Effector memory CD8-positive, alpha-beta T cell (primary cell): ENCODE measurements around the gene LENEP.

Source experiments
- ATAC-seq: fragments of 150-1000 bp; cut with Tn5 transposase; replicated peaks from 2 replicates; pipeline ENCODE4 v1.10.0; 2021; ENCODE audit warnings: mild to moderate bottlenecking, moderate library complexity
- DNase-seq, 3 experiments: peaks; one replicate each; pipeline ENCODE4 v3.0.0; 2021
- H3K27ac Mint-ChIP-seq, 2 donors: one replicate each; pipeline ENCODE4 v1.8.0; 2022; ENCODE audit warnings: mild to moderate bottlenecking in 2 of 2, mixed read lengths in 2 of 2, moderate library complexity in 2 of 2
- H3K27me3 Mint-ChIP-seq, 2 donors: one replicate each; pipeline ENCODE4 v1.8.0; 2022; ENCODE audit warnings: mixed read lengths in 2 of 2
- H3K36me3 Mint-ChIP-seq: one replicate; pipeline ENCODE4 v1.8.0; 2022; ENCODE audit warnings: mild to moderate bottlenecking, moderate library complexity, mixed read lengths; ENCODE audit not compliant: insufficient read depth
- H3K4me1 Mint-ChIP-seq, 2 donors: one replicate each; pipeline ENCODE4 v1.8.0; 2022; ENCODE audit warnings: low read depth in 2 of 2, mixed read lengths in 2 of 2
- H3K4me3 Mint-ChIP-seq, 2 donors: one replicate each; pipeline ENCODE4 v1.8.0; 2022; ENCODE audit warnings: mild to moderate bottlenecking in 2 of 2, mixed read lengths in 2 of 2, moderate library complexity in 2 of 2
- H3K9me3 Mint-ChIP-seq, 2 donors: one replicate each; pipeline ENCODE4 v1.8.0; 2022; ENCODE audit warnings: mixed read lengths in 2 of 2

The LENEP gene

GRCh38 chr1:154964359-154964758 is 29.0 kb upstream of the LENEP start:
- ATAC-seq (no peak), DNase-seq (no peak)
- Mint-ChIP-seq H3K36me3 (peaks cover 62% of the 10 kb centered on the region), H3K9me3 (no peaks in the 10 kb centered on the region), H3K27ac (no peak overlapping the region), H3K27me3 (no peaks in the 10 kb centered on the region), H3K4me1 (peaks cover 23 to 41% of the 10 kb centered on the region in 2 donors), H3K4me3 (no peak overlapping the region)

DNA sequence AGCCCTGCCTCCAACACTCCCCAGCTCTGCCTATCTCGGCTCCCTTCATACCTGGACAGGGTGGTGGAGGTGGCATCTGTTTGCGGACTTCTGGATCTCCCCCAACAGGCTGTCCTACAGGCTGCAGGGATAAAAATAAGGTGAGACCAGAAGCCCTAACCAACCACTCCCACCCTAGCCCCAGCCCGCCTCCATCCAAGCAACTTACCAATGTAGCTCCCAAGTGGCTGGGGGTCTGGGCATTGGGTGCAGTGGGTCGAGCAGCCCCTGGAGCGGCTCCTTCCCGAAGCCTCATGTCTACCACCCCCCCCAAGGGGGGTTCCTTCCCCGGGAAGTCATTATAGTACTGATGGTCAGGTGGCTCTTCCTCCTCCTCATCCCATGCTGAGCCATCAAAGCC is 27.3 kb upstream of the LENEP start:
- H3K27ac Mint-ChIP-seq: peak overlapping the region in 1 of 2 donors; percentile 82
- H3K9me3 Mint-ChIP-seq: no peaks in the 10 kb centered on the region
- H3K4me3 Mint-ChIP-seq: no peak overlapping the region
- peaks cover 27 to 30% of the 10 kb centered on the region in 2 donors for H3K4me1 Mint-ChIP-seq
- H3K36me3 Mint-ChIP-seq: peaks cover 62% of the 10 kb centered on the region
- ATAC-seq (no peak), DNase-seq (no peak)
- no peaks in the 10 kb centered on the region for H3K27me3 Mint-ChIP-seq

DNA sequence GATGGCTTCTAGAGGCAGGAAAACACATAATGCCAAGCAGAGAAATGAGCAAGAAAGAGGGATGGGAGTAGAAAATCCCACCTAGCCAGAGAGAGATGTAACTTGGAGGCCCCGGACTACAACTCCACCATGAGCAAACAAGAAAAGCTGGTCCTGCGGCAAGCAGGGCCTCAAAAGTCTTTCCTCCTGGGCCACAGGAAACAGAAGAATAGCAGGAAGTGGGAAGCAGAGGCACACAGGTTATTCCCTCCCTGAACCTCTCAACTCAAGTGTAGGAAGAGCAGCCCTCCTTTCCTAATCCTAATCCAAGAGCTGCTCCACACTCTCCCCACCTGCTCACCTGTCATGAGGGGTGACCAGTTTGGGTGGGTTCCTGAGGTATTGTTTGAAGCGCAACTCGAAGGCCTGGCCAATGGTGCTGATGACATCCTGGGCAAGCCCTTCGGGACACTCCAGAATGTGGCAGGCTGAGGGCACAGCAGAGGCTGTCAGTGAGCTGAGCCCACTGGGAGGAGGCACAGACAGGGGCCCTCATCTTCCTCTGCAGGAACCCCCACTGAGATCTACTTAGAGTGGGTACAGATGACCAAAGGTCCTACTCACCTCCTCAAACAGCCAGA is 25.9 kb upstream of the LENEP start:
- ATAC-seq (no peak), DNase-seq (no peak)
- peaks cover 57% of the 10 kb centered on the region for H3K36me3 Mint-ChIP-seq
- peaks cover 33 to 34% of the 10 kb centered on the region in 2 donors for H3K4me1 Mint-ChIP-seq
- no peak overlapping the region for H3K4me3 Mint-ChIP-seq
- H3K9me3 Mint-ChIP-seq: no peaks in the 10 kb centered on the region
- H3K27ac Mint-ChIP-seq: peak overlapping the region in 1 of 2 donors; percentile 70
- no peaks in the 10 kb centered on the region for H3K27me3 Mint-ChIP-seq

- Mint-ChIP-seq H3K4me3 (no peak overlapping the region), H3K27me3 (no peaks in the 10 kb centered on the region), H3K36me3 (peaks cover 45% of the 10 kb centered on the region), H3K9me3 (no peaks in the 10 kb centered on the region), H3K27ac (peak overlapping the region; percentile 33 to 87), H3K4me1 (peaks cover 29 to 34% of the 10 kb centered on the region in 2 donors)
- DNase-seq: no peak
- no peak for ATAC-seq
Measured at GRCh38 chr1:154968731-154969130, 24.7 kb upstream of the LENEP start.

DNA sequence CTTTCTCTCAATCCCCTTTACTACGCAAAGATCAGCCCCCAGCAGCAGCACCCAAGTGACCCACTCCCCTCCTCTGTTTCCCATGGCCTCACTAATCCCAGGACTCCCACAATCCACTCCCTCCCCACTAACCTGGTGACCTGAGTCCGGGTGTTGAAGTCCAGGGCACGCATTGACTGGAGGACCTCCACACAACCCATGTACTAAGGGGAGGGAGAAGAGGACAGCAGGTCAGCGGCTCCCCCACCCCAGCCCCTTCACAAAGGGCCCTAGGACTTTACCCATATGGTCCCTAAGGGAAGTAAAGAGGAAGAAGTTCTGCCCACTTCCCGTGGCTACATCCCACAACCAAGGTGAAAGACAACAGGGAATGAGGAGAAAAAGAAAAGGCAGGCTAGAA is 24.1 kb upstream of the LENEP start:
- Mint-ChIP-seq H3K27ac (peak overlapping the region; percentile 33 to 87), H3K27me3 (no peaks in the 10 kb centered on the region), H3K9me3 (no peaks in the 10 kb centered on the region), H3K36me3 (peaks cover 40% of the 10 kb centered on the region), H3K4me3 (no peak overlapping the region), H3K4me1 (peaks cover 27 to 30% of the 10 kb centered on the region in 2 donors)
- DNase-seq (no peak), ATAC-seq (no peak)

DNA sequence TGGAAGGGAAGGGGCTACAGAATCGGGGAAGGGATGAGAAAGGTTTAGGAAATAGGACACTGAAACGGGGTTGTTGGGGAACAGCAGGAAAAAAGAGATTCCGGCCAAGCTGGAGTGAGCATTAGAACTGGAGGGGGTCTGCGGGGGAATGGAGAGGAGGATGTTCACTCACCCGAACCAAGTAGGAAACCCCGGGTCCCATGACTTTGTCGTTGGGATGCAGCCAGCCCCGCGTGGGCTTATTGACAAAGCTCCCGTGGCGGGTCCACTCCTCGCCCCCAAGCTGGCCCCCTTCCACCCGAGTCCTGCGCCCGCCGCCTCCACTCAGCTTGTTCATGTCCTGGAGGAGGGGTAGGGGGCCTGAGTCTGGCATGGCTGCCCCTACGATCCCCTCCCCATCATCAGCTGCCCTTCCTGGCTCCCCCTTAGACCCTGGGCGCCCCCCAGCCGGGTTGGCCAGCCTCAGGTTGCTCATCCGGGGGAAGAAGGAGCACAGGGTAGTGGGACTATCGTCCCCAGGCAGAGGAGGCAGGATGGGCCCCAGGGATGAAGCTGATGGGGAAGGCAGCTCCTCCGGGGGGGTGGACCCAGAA is 23.4 kb upstream of the LENEP start:
- Mint-ChIP-seq H3K9me3 (no peaks in the 10 kb centered on the region), H3K27ac (peak overlapping the region; percentile 33 to 87), H3K4me1 (peaks cover 27 to 30% of the 10 kb centered on the region in 2 donors), H3K27me3 (no peaks in the 10 kb centered on the region), H3K36me3 (peaks cover 36% of the 10 kb centered on the region), H3K4me3 (no peak overlapping the region)
- DNase-seq (no peak), ATAC-seq (no peak)

GRCh38 chr1:154970631-154971340 is 22.6 kb upstream of the LENEP start, which contains the start of gene SHC1:
Gene SHC1, minus strand, starts transcription at chr1:154970747. Its CDS starts 221 bp downstream, at chr1:154970526.
- Mint-ChIP-seq H3K4me3 (peak within 1 kb of the TSS in 1 of 2 donors; percentile 19), H3K36me3 (peaks cover 36% of the 10 kb centered on the region), H3K9me3 (no peaks in the 10 kb centered on the region), H3K27ac (peak within 1 kb of the TSS; percentile 33 to 87), H3K4me1 (peaks cover 27 to 30% of the 10 kb centered on the region in 2 donors), H3K27me3 (no peaks in the 10 kb centered on the region)
- ATAC-seq (no peak), DNase-seq (no peak)

DNA sequence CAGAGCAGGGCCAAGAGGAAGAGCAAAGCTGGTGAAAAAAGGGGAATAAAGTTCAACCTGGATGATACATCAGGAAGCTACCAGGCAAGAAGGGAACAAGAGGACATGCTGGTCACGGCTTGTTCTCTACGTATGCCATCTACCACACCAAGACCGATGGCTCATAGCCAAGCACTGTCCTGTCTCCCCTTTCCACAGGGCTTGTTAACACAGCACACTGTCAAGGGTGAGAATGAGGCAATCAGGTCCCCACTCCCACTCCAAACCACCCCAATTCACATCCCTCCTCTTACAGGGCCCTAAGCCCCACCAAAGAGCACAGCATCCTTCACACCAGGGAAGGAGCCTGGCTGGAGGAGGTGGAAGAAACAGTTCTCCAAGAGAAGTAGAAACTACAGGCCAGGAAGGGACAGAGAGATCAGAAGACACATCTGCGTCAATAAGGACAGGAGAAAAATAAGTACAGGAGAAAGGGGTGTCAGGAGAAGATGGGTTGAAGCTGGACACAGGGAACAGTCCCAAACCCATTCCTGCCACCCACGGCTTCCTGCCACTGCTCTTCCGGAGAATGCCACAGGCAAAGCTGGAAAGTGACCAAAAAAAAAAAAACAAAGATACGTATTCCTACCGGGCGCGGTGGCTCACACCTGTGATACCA is 21.9 kb upstream of the LENEP start:
- peak overlapping the region; percentile 33 to 78 for H3K27ac Mint-ChIP-seq
- H3K36me3 Mint-ChIP-seq: peaks cover 30% of the 10 kb centered on the region
- no peaks in the 10 kb centered on the region for H3K27me3 Mint-ChIP-seq
- H3K9me3 Mint-ChIP-seq: no peaks in the 10 kb centered on the region
- no peak for DNase-seq
- H3K4me3 Mint-ChIP-seq: no peak overlapping the region
- peaks cover 30% of the 10 kb centered on the region in 2 donors for H3K4me1 Mint-ChIP-seq
- no peak for ATAC-seq

DNA sequence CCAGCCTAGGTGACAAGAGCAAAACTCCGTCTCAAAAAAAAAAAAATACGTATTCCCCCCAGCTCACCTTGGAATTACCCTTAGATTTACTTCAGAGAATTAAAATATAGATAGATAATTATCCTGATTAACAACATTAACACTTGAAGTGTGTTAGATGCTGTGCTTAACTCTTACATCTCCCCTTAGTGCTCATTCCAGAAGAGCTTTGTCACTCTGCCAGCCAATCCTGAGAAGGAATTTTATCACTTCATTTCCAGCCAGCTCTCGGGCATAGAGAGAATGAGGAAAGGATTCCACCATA is 21.2 kb upstream of the LENEP start:
- ATAC-seq: no peak
- H3K36me3 Mint-ChIP-seq: peaks cover 23% of the 10 kb centered on the region
- H3K9me3 Mint-ChIP-seq: no peaks in the 10 kb centered on the region
- H3K4me3 Mint-ChIP-seq: no peak overlapping the region
- no peak overlapping the region for H3K27ac Mint-ChIP-seq
- DNase-seq: no peak
- no peaks in the 10 kb centered on the region for H3K27me3 Mint-ChIP-seq
- H3K4me1 Mint-ChIP-seq: peaks cover 30 to 32% of the 10 kb centered on the region in 2 donors

- DNase-seq: no peak
- no peak overlapping the region for H3K4me3 Mint-ChIP-seq
- no peaks in the 10 kb centered on the region for H3K9me3 Mint-ChIP-seq
- no peak for ATAC-seq
- H3K36me3 Mint-ChIP-seq: peaks cover 19% of the 10 kb centered on the region
- H3K4me1 Mint-ChIP-seq: peaks cover 30 to 32% of the 10 kb centered on the region in 2 donors
- H3K27ac Mint-ChIP-seq: no peak overlapping the region
- H3K27me3 Mint-ChIP-seq: no peaks in the 10 kb centered on the region
Measured at GRCh38 chr1:154972517-154973343, 20.7 kb upstream of the LENEP start.

- no peak overlapping the region for H3K4me3 Mint-ChIP-seq
- no peak overlapping the region for H3K27ac Mint-ChIP-seq
- peaks cover 25 to 32% of the 10 kb centered on the region in 2 donors for H3K4me1 Mint-ChIP-seq
- no peaks in the 10 kb centered on the region for H3K27me3 Mint-ChIP-seq
- DNase-seq: peak; percentile 88 to 92 (median 88)
- peak; percentile 20 for ATAC-seq
- H3K9me3 Mint-ChIP-seq: no peaks in the 10 kb centered on the region
- H3K36me3 Mint-ChIP-seq: peaks cover 14% of the 10 kb centered on the region
Measured at GRCh38 chr1:154973344-154974101, 19.9 kb upstream of the LENEP start.

DNA sequence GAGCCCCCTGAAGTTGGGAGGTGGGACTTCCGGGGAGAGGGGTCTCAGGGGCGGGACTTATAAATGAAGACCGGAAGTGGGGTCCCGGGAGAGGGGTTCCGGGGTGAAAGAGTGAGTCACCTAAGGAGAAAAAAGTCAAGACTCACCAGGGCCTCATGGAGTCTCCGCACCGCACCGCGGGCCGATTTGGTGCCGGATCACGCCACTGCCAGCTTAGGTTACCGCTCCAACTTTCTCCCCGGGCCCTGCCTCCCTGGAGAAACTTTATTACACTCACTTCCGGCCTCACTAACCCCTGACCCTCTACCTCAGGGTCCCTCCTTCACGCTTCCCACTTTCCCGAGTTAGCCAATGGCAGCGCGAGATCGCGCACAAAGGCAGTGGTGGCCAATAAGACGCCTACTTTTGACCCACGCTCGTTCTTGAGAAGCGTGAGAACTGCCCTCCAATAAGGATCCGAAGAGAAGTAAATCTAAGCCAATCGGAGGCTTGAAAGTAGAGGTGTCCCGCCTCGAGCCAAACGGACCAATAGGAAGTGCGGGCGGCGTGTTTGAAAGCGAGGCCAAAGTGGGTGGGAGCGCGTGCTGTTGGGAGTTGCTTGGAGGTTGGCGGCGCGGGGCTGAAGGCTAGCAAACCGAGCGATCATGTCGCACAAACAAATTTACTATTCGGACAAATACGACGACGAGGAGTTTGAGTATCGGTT is 19.1 kb upstream of the LENEP start, which contains the start of gene CKS1B:
Gene CKS1B, plus strand, starts transcription at position 580 of the 706 bp plus-strand sequence. Its CDS starts 65 bp downstream, at position 645.
- Mint-ChIP-seq H3K36me3 (peaks cover 13% of the 10 kb centered on the region), H3K27ac (no peak within 1 kb of the TSS), H3K27me3 (no peaks in the 10 kb centered on the region), H3K9me3 (no peaks in the 10 kb centered on the region), H3K4me1 (peaks cover 21 to 29% of the 10 kb centered on the region in 2 donors), H3K4me3 (no peak within 1 kb of the TSS)
- DNase-seq: peak; percentile 97 to 98 (median 97)
- ATAC-seq: peak; percentile 83
